ENCODE results near the gene STAP2. TPM values are rescaled to one million over a fixed set of nuclear protein-coding genes. Genes with fewer than 3 reads are reported as not detected.

STAP2 gene
- total and polyA plus RNA-seq, 9 of the 15 experiments (the other 6 are each of a cell fraction or from before 2014, with no cell fraction given): 1.2 to 9.8 (median 4.5) TPM

DNA sequence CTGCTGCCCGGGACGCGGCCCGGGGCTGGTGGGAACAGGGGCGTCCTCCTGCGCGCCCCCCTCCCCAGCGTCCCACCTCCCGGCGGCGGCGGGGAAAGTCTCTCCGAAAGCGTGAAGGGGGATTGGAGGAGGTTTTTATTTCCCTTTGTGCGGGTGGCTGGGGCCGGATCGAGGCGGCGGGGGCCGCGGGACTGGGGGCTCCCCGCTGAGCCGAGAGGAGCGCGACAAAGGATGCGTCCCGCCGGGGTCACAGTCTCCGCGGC lies 59.4 kb downstream of the STAP2 start:
- in situ Hi-C loops (cut with MboI): loop anchor here (10.0 kb wide), 1 partner anchor 66 kb away; the partner anchor contains the start of gene MPND
- CTCF ChIA-PET (ENCODE audit: low intra/inter-chr PET ratio): no interaction called here
- no peaks in the 10 kb centered on the region for H3K9me3 ChIP-seq (replicated peaks; ENCODE audit: control insufficient read depth, insufficient read depth, low read depth, low read length)
- H3K4me3 ChIP-seq: no peak overlapping the region
- WGBS (ENCODE audit: insufficient coverage, low coverage, missing lambda C conversion rate): 3% methylated on average over 8 of the region's 30 CpGs
- intact Hi-C loops (cut with micrococcal nuclease): no loop called here
- H3K36me3 ChIP-seq (ENCODE audit: control insufficient read depth, insufficient read depth, low read length): no peaks in the 10 kb centered on the region
- H3K79me2 ChIP-seq (ENCODE audit: control insufficient read depth, insufficient read depth, low read length): no peaks in the 10 kb centered on the region
- 0 out of 2 replicates have a peak, but pooled peaks cover 5% of the 10 kb centered on the region for H4K20me1 ChIP-seq (replicated peaks; ENCODE audit: control insufficient read depth, insufficient read depth, low read length)
- H3K9me1 ChIP-seq (ENCODE audit: control insufficient read depth, insufficient read depth, low read length): no peaks in the 10 kb centered on the region
- ATAC-seq (no peak), FAIRE-seq (no peak), DNase-seq (ENCODE audit: extremely low read depth in 1 of 4, low spot score in 3 of 4) (peak in 1 of 4 experiments; percentile 50)
- H3K9ac ChIP-seq (ENCODE audit: insufficient read depth in 1 of 2, low read depth in 2 of 2, low read length in 2 of 2): peak overlapping the region in 1 of 2 experiments; percentile 35; a peak in 1 of 4 replicates
- H2AFZ ChIP-seq (ENCODE audit: low read depth, low read length): no peak overlapping the region
- peaks cover 0 to 18% of the 10 kb centered on the region in 2 experiments; a peak in 4 of 5 replicates for H3K4me1 ChIP-seq (replicated peaks in 1 of 2; ENCODE audit: control insufficient read depth in 2 of 2, insufficient read depth in 2 of 2, low read length in 2 of 2)
- TF ChIP-seq ELF2 (CRISPR knock-in tag; IDR thresholded peaks at IDR 0.05): no peak
- TF ChIP-seq, protein P1, sequence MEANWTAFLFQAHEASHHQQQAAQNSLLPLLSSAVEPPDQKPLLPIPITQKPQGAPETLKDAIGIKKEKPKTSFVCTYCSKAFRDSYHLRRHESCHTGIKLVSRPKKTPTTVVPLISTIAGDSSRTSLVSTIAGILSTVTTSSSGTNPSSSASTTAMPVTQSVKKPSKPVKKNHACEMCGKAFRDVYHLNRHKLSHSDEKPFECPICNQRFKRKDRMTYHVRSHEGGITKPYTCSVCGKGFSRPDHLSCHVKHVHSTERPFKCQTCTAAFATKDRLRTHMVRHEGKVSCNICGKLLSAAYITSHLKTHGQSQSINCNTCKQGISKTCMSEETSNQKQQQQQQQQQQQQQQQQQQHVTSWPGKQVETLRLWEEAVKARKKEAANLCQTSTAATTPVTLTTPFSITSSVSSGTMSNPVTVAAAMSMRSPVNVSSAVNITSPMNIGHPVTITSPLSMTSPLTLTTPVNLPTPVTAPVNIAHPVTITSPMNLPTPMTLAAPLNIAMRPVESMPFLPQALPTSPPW (CRISPR knock-in tag; IDR thresholded peaks at IDR 0.05): peak; percentile 12; the same call in 1 of the 2 replicates
- H3K27ac ChIP-seq (ENCODE audit: extremely low read depth, low read depth, low read length): no peak overlapping the region
- H3K27me3 ChIP-seq (ENCODE audit: control insufficient read depth in 2 of 2, insufficient read depth in 2 of 2, low read length in 2 of 2): peaks cover 16 to 24% of the 10 kb centered on the region in 2 experiments; a peak in 4 of 5 replicates
- no TSS peak for BruUV-seq (replicated peaks)
- H3K4me2 ChIP-seq (ENCODE audit: insufficient read depth, low read length): no peak overlapping the region
- POLR2A ChIA-PET: interaction anchor here (0.6 kb wide), 1 partner anchor 165 kb away, joined by 3 read pairs; no protein-coding TSS in a partner anchor
